NCI-H2196 treated with DMSO at 0.1 percent for 48 hours (cell line): ENCODE results near the gene ZNRD2.

Experiments
- DNase-seq: peaks from one replicate; lab custom pipeline; 2025; ENCODE audit not compliant: unreplicated experiment; lab: John Stamatoyannopoulos, UW

Gene ZNRD2

GRCh38 chr11:65538232-65538914, 31.9 kb upstream of the ZNRD2 start:
- no peak for DNase-seq

DNA sequence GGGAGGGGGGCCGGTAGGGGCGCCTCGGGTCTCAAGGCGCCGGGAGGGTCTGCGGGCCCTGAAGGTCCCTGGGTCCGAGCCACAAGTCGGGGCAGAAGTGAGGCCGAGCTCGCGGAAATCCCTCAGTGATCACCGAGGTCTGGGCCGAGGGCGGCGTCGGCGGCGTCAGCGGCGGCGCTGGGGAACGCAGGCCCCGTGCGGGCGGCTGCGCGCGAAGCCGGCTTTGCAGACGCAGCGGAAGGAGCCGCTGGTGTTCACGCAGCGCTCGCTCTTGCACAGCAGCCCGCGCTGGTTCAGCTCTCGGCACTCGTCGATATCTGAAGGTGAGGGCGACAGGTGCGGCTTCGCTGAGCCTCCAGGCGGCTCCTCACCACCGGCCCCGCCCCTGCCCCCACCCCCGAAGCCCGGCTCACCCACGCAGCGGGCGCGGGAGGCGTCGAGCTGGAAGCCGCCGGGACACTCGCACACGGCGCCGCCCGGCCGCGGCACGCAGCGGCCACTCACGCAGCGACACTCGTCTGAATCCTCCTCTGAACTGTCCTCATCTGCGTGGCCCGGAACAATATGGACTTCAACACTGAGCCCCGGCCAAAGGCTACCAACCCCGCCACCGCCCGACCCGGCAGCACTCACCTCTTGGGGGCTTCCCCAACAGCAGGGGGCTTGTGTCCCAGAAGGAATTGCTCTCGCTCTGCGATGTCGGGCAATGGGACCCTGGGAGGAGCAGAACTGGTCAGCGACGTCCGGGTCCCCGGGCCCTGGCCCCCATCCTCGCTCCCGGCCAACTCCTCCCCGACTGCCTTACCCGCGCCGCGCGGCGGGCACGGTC, 31.1 kb upstream of the ZNRD2 start:
- no peak for DNase-seq

- no peak for DNase-seq
These were observed 30.5 kb upstream of the ZNRD2 start for GRCh38 chr11:65539744-65540289.

DNA sequence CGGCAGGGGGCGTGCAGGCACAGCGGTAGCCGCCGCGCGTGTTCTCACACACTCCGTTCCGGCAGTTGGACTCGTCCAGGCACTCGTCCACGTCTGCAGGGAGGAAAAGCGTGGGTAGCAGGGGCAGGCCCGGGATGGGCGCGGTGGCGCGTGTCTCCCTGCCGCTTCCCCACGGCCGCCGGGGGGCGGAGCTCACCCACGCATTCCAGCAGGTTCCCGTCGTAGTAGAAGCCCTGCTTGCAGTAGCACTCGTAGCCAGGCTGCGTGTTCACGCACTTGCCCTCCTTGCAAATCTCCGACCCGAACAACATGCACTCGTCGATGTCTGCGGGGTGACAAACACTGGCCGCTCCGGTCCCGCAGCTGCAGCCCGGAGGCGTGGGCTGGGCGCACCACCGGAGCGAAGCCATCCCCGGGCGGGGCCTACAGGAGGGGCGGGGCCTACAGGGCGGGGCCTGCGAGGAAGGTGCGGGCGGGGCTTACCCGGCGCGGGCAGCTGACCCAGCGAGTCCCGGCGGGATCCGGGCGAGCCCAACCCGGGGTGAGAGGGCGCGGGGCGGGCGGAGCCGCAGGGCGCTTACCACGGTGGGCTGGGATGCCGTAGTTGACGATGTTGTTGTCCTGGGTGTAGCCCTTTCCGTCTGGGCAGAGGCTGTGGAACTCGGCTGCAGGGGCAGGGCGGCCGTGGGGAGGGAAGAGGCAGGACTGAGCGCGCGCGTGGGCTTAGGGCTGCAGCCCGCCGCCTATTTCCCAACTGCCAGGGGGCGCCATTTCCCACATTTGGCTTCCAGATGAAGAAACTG, 29.8 kb upstream of the ZNRD2 start:
- peak; percentile 79 for DNase-seq

DNA sequence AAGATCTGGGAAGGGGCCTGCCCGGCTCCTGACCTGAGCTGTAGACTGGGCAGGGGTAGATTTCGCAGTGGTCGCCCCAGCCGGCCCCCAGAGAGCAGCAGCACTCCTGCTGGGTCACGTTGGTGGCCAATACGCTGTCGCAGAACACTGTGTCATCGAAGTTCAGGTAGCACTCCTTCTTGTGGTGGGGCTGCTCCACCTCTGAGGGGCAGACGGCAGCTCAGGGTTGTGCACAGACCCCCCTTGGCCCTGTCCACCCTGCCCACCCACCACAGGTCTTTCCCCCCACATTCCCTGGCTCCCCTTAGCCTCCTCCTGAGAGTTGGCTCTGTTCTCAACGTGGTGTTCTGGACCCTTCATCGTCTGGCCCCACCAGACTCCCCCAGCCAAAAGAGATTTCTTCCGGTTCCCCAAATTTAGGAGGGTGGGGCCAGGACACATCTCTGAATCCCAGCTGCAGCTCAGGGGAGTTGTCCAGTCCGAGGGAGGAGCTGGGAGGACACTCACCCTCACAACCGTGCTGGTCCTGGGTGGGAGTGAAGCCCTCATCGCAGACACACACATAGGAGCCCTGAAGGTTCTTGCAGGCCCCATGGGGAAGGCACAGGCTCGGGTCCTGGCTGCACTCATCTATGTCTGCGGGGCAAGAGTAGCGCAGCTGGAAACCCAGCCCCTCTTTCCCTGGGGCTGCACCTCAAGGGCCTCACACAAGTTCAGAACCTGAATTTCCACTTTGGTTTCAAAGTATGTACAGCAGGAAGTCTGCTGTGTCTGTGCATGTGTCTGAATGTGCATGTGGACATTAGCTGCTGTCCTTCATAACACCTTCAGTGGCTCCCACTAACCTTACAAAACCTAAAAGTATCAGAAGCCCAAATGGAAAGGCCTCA, 28.9 kb upstream of the ZNRD2 start:
- DNase-seq: no peak

DNA sequence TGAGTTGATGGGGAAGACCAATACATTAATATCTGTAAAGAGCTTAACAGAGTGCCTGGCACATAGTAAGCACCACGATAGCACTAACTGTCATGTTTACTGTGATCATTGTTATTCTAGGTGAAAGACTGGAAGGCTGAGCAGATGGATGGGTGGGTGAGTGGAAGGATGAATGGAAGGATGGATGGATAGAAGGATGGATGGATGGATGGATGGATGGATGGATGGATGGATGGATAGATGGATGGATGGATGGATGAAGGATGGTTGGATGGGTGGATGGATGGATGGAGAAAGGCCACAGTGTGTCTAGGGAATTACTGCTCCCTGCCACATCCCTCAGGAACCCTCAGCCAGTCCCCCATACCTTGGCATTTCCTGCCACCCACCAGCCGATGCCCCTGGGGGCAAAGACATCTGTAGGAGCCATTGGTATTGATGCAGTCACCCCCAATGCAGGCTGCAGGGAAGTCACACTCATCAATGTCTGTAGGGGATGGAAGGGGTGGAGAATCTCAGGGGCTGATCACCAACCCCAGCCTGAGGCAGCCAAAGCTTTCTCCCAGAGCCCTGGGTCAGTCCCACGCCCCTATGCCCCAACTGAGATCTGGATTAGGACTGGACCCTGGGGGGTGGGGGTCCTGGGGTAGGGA, 27.4 kb upstream of the ZNRD2 start:
- no peak for DNase-seq

DNA sequence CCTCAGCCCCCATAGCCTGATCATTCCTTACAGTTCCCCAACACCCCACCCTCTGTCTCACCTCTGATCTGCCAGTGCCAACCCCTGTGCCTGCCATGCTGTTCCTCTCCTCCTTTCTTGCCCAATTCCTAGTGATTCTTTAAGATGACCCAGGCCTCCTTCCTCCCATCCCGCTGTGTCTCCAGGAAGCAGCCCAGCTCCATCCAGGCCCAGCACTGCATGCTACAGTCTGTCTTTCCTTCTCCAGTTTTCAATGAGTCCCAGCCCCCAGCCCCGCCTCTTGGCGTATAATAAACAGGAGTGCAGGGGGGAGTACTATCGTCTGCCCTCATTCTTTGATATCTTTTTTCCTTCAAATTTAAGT, 24.4 kb upstream of the ZNRD2 start:
- DNase-seq: no peak

DNA sequence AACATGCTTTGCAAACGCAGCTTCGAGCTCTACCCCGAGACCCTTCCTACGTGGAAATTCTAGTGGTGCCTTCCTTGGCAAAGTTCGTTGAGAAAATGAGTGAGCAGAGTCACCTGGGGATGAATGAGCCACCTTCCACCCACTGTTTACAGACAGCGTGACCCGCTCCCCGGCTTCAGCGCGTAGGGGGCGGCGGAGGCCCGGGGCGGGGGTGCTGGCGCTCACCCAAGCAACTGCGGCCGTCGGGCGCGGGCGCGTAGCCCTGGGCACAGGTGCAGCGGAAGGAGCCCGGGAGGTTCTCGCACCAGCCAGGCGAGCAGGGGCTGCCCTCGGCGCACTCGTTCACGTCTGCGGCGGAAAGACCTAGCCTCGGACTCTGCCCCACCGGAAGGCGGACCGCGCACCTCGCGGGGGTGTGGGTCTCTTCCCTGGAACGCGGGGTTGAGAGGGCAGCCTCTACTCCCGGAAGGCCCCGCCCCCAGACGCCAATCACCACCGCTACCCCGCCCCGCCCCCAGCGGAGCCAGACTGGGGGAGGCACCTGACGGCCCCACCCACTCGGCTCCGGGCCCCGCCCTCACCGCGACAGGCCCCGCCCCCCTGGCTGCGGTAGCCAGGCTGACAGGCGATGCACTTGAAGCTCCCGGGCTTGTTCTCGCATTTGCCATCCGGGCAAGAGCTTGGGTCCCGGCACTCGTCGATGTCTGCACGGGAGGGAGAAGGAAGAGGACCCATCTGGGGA, 23.9 kb upstream of the ZNRD2 start:
- DNase-seq: peak; percentile 87

GRCh38 chr11:65547446-65548125, 22.7 kb upstream of the ZNRD2 start:
- DNase-seq: no peak

GRCh38 chr11:65548395-65548794, 21.9 kb upstream of the ZNRD2 start:
- no peak for DNase-seq

DNA sequence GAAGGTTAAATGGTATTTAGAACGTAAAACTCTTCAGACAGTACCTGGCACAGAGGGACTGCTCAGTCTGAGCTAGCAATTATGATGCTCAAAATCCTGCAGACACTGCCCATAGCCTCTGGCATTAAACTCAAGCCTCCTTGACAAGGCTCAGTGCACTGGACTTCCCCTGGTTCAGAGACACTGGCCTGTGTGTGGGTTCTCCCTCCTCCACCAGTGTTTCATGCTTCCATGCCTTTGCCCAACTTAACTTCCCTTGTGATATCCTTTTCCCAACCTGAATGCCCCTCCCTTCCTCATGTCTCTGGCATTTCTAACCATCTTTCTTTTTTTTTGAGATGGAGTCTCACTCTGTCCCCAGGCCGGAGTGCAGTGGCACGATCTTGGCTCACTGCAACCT, 21.2 kb upstream of the ZNRD2 start:
- DNase-seq: no peak

DNA sequence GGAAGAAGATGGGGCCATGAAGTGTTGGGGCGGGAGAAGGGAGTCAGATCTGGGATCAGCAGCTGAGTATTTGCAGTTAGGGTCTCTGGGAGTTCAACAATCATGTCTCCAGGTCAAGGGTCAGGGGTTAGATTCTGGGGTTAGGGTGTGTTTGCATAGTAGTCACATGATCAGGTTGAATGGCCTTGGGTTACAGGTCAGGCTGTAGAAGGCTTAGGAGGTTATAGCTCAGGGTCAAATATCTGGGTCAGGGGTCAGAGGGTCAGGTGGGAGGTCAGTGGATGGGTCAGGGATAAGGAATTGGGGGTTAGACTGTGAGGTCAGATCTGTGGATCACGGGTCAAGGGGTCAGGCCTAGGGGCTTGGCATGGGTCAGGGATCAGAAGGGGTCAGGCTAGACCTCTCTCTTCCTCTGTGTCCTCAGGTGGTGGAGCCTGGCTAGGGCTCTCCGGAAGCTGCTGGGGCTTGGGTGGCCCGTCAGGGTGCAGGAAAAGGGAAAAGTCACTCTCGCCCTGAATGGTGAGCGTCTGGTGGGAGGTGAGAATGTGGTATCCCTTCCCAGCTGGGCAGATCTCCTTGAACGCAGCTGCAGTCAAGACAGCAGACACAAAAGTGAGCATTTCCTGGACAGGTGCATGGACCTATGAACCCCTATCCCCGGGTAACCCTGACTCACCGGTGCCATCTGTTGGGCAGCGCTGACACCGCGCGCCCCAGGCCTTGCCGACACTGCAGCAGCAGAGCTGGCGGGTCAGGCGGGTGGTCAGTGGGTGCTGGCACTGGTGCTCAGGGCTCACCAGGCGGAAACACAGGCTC, 18.5 kb upstream of the ZNRD2 start:
- DNase-seq: peak; percentile 89

GRCh38 chr11:65552388-65552951, 17.8 kb upstream of the ZNRD2 start:
- DNase-seq: peak; percentile 49

- peak; percentile 85 for DNase-seq
These were observed 16.8 kb upstream of the ZNRD2 start for GRCh38 chr11:65553301-65554001.

DNA sequence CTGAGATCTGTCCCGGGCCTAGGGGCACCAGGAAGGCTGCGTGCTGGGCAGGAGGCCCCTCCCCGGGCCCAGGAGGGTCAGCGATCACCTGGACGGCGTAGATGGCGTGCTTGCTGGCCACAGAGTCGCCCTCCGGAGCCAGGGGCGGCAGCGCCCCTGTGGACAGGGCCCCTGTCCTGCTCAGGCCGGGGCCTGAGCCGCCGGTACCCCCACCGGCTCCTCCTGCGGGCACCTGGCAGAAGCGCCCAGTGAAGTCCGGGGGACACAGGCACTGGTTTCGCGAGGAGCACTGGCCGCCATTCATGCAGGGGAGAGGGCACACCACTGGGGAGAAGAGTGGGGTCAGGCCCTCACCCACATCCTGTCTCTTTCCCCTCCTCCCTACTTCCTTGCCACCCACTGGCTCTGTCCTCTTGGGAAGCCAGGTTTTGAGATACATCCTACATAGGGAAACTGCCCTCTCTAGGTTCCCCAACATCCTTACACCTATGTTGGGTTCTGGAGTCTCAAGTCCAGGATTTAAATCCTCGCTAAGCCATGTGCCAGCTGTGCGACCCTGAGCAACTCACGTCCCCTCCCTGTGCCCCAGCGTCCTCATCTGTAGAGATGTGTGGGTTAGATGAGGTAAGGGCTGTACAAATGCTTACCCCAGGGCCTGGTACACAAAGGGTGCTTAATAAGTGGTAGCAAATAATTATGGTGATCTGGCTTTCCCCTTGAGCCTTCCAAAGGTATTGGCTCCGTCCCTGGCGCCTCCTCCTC, 16.0 kb upstream of the ZNRD2 start:
- DNase-seq: no peak

DNA sequence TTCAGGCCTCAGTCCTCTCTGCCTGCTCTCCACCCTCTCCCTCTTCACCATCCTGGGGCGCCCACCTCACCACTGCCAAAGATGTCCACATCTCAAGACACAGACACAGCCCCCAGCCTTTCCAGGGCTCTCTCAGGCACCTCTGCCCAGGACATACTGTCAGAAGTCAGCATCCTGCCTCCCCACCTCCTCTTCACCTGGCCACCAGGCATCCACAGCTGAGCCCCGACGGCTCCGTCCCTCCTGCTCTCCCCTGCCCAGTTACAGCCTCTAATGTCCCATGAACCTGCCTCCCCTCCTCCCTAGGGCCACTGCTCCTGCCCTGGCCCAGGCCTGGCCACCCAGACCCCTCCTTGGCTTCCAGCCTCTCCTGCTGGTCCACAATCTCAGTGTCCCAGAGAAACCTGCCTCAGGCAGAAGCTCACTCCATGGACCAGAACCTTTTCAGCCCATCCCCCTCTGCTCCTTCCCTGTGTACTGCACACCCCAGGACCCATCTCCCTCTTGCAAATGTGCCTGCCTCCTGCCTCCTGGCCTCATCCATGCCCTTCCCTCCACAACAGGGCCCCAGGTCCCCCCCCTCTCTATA, 15.3 kb upstream of the ZNRD2 start:
- DNase-seq: no peak
